AG09309 (cell line): Measurements from ENCODE around the gene MAMDC4.

Source experiments
- DNase-seq: peaks from one replicate; pipeline ENCODE4 v3.0.0-alpha.2; 2010; ENCODE audit warnings: low read depth
- H3K4me3 ChIP-seq: 2 replicates; pipeline ENCODE4 v1.5.1; 2011; ENCODE audit warnings: mild to moderate bottlenecking, low read depth, low read length, moderate library complexity; ENCODE audit not compliant: control insufficient read depth
- TF ChIP-seq, protein P1 (sequence below): IDR thresholded peaks from 2 replicates; pipeline ENCODE4 v1.5.1; 2011; ENCODE audit warnings: mild to moderate bottlenecking, low read depth, low read length, inconsistent platforms; ENCODE audit not compliant: insufficient read depth, control insufficient read depth; ENCODE audit errors: missing control alignments

Gene MAMDC4

DNA sequence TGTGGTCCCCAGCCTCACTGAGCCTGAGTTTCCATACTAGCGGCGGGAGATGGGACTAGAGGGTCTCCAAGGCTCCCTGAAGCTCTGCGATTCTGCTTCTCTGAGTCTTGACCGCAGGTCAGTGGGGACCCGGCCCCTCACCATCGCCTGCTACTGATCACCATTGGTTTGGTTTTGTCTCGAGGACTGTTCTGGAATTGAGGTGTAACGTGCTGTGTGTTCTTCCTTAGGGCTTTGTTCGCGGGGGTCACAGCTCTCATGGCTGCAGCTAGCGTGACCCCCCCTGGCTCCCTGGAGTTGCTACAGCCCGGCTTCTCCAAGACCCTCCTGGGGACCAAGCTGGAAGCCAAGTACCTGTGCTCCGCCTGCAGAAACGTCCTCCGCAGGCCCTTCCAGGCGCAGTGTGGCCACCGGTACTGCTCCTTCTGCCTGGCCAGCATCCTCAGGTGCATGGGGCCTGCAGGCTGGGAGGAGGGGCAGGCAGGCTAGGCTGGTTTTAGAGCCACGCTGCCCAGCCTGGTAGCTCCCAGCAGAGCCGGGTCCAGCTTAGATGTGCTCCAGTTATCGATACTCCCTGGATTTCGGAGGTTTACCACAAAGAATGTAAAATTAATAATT lies 46.4 kb downstream of the MAMDC4 start:
- no peak for DNase-seq
- TF ChIP-seq, protein P1, sequence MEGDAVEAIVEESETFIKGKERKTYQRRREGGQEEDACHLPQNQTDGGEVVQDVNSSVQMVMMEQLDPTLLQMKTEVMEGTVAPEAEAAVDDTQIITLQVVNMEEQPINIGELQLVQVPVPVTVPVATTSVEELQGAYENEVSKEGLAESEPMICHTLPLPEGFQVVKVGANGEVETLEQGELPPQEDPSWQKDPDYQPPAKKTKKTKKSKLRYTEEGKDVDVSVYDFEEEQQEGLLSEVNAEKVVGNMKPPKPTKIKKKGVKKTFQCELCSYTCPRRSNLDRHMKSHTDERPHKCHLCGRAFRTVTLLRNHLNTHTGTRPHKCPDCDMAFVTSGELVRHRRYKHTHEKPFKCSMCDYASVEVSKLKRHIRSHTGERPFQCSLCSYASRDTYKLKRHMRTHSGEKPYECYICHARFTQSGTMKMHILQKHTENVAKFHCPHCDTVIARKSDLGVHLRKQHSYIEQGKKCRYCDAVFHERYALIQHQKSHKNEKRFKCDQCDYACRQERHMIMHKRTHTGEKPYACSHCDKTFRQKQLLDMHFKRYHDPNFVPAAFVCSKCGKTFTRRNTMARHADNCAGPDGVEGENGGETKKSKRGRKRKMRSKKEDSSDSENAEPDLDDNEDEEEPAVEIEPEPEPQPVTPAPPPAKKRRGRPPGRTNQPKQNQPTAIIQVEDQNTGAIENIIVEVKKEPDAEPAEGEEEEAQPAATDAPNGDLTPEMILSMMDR = no peak
- no peak overlapping the region for H3K4me3 ChIP-seq

DNA sequence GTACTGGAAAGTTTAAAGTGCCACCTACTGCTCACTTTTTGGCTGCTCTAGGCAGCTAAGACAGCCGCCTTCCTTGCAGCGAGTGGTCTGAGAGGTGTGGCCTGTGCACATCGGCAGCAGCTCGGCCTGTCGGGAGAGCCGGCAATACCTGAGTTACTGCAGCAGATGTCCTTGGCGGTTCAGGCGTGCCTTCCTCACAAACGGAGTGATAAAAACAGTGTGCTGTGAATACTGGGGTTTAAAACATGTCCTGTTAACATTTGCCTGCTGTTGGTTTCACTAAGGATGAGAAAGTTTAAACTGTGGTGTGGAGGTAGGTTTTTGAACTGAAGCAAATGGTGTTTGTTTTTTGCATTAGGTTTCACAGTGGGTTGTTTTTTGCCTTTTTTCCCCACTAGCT lies 47.0 kb downstream of the MAMDC4 start:
- no peak overlapping the region for H3K4me3 ChIP-seq
- TF ChIP-seq, protein P1 = no peak
- no peak for DNase-seq

DNA sequence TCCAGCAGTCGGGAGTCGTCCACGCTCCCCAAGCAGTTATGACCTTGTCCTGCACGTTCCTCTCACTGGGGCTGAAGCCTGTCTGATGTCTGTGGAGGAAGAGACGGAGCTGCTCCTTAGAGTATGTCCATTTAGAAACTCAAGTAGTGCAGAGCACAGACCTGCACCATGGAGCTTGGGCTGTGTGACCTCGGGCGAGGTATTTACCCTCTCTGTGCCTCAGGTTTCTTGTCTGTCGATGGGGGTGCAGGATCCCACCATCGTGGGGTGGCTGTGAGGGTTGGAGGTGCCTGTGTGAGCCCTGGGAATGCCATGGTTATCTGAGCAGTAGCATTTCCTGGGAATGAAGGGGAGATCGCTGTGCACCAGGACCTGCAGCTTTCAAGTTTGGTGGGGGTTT lies 48.4 kb downstream of the MAMDC4 start:
- H3K4me3 ChIP-seq = no peak overlapping the region
- TF ChIP-seq, protein P1 = no peak
- DNase-seq = no peak

DNA sequence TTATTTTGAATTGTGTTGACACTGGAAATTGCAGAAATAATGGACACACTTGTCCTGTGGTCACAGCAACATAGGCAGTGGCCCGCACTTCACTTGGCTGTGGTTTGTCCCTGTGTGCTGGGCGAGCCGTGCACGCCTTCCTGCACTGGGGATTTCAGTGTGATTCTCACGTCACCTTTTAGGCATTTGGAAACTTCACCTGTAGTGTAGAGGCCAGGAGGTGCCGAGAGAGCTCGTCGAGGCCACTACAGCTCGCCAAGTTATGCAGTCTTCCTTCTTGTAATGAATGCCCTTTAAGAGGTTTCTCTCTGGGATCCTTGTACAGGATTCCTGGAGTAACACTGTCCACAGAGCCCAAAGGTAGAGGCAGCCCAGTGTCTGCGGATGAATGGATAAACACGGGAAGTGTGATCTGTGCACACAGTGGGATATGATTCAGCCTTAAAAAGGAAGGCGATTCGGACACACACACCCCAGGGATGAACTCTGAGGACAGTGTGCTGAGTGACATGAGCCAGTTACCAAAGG lies 48.9 kb downstream of the MAMDC4 start:
- TF ChIP-seq, protein P1 = no peak
- DNase-seq = no peak
- no peak overlapping the region for H3K4me3 ChIP-seq

DNA sequence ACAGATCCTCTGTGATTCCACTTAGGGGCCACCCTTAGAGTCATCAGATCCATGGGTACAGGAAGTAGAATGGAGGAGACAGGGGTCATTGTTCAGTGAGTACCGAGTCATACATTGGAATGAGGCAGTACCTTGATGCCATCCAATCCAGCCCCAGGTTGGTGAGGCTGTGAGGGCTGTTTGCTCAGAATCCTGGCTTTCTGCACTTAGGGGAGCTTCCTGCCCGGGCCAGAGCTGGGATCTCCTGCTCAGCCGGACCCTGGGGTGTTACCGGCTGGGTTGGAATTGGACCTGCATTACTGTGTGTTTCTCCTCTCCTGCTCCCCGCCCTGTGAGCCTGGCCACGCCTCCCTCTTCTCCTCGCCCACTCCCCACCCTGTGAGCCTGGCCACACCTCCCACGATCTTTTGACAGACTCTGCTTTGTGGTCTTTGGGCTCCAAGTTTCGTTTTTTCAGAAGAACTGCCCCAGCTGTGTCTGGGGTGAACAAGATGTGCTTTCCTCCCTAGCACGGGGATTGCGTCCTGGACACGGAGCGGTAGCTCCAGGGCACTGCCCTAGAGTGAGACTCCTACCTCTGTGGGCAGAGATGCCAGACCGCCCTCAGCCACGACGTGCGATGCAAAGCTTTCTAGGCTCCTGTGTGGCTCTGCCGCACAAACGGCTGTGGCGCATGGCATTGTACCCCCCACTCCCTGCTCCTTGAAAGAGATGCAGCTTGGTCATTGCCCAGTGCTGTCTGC lies 49.5 kb downstream of the MAMDC4 start:
- TF ChIP-seq, protein P1 = no peak
- H3K4me3 ChIP-seq = no peak overlapping the region
- no peak for DNase-seq

DNA sequence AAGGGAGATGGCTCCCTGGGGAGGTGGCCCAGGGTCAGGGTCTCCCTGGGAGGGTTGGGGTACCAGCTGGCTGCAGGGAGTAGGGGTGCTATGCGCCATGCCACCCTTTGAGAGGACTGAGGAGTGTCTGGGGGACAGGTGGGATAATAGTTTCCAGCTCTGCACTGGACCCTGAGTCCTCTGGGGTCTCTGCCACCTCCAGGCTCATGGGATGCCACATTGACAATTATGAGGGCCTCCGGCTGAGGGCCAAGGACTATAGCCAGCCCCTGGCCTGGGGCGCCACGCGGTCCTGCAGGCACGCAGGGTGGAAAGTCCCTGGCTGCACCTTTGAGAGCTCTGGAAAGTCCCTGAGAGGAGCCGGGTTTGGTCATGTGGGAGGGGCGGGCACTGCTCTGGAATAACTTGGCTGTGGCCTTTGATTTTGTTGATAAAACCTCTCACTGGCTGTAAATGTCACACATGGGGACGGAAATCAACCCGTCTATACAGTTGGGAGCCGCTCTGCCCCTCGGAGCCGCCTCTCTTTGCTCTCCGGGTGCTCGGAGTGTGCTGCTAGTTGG lies 50.2 kb downstream of the MAMDC4 start:
- peak; percentile 24 for DNase-seq
- no peak overlapping the region for H3K4me3 ChIP-seq
- TF ChIP-seq, protein P1 = no peak
